GM10248 (cell line): ENCODE measurements around the gene PAX7.

ENCODE experiments used
- CTCF ChIA-PET: fragments of 300-600 bp; sonication (Branson Sonifier 250); formaldehyde crosslinking; extraction: SDS; loops from one replicate; lab custom pipeline; 2021; ENCODE audit warnings: antibody characterized with exemption; lab: Yijun Ruan, JAX
- POLR2A ChIA-PET: fragments of 350-650 bp; sonication (Branson Sonifier 250); formaldehyde crosslinking; extraction: SDS; loops from one replicate; lab custom pipeline; 2020; ENCODE audit warnings: antibody characterized with exemption; lab: Yijun Ruan, JAX
- DNase-seq: peaks from one replicate; pipeline ENCODE4 v3.0.0; 2012; ENCODE audit errors: extremely low spot score
- TF ChIP-seq, protein P1 (sequence below): IDR thresholded peaks from 2 replicates; pipeline ENCODE4 v1.5.1; 2012; ENCODE audit warnings: mild to moderate bottlenecking, low read depth; ENCODE audit errors: extremely low read depth, missing control alignments, control extremely low read depth

PAX7 gene

GRCh38 chr1:18776777-18777176 is 146.1 kb downstream of the PAX7 start:
- DNase-seq, result no peak
- TF ChIP-seq, protein P1, sequence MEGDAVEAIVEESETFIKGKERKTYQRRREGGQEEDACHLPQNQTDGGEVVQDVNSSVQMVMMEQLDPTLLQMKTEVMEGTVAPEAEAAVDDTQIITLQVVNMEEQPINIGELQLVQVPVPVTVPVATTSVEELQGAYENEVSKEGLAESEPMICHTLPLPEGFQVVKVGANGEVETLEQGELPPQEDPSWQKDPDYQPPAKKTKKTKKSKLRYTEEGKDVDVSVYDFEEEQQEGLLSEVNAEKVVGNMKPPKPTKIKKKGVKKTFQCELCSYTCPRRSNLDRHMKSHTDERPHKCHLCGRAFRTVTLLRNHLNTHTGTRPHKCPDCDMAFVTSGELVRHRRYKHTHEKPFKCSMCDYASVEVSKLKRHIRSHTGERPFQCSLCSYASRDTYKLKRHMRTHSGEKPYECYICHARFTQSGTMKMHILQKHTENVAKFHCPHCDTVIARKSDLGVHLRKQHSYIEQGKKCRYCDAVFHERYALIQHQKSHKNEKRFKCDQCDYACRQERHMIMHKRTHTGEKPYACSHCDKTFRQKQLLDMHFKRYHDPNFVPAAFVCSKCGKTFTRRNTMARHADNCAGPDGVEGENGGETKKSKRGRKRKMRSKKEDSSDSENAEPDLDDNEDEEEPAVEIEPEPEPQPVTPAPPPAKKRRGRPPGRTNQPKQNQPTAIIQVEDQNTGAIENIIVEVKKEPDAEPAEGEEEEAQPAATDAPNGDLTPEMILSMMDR, result no peak
- ChIA-PET CTCF (no interaction called here), POLR2A (no interaction called here)

DNA sequence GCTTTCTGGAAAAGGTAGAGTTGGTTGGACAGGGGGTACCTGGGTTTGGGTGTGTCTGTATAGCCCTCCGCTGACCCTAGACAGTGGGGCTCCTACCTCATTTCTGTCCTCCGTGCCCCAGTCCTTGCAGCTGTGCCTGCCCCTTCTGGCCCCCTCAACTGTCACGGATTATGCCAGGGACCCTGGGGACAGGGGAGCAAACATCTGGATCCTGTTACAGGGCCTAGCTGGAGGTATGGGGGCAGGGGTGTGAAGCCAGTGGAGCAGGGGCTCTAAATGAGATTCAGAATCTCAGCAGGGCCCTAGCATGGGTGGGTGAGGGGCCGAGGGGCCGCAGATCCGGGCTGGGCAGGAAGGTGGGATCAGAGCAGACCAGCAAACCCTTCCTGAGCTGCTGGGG is 147.8 kb downstream of the PAX7 start:
- ChIA-PET CTCF (no interaction called here), POLR2A (no interaction called here)
- no peak for DNase-seq
- TF ChIP-seq, protein P1, result no peak

DNA sequence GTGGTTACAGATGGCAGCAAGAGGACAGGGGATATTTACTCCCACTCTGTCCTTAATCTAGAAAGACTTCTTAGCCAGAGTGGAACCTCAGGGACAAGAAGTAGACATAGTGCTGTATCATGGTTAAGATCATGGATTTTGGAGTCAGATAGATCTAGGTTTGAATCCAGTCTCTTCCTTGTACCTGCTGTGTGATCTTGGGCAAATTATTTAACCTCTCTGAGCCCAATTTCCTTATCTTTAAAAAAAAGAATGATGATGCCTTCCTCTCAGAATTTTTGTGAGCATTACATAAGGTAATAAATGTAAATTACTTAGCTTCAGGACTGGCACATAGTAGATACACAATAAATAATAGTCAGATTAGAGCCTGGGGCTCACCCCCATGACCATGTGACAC is 150.4 kb downstream of the PAX7 start:
- ChIA-PET CTCF (no interaction called here), POLR2A (no interaction called here)
- TF ChIP-seq, protein P1, result no peak
- no peak for DNase-seq

DNA sequence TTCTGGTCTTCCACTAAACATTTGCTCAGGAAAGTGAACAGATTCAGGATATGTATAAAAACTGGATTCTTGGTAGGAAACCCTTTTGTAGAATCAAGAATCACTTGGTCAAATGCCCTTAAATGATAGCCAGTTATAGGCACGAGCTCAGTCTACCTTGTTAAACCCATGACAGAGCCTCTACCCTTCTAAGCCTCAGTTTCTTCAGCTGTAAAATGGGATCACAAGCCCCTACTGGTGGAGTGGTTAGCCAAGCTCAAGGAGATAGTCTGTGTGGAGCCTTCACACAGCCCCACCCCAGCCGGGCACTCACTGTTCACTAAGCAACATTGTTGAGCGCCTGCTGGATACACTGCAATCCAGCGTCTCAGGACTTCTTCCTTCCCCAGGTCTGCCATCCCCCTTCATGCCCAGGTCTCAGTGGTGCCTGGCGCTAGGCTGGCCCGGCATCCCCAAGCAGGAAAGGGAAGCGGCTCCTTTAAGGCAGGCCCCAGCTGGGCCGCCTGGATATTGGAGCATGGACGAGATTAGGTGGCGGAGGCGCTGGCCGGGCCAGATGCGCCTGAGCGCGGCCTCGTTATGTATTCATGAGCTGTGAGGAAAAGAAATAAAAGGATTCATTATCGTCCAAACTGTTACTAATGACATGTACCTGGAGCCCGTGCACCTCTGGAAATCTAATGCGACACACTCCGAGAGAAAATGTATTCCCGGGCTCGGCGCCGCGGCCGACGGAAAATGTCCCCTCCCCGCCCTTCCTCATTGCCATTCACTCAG is 153.2 kb downstream of the PAX7 start:
- TF ChIP-seq, protein P1, result no peak
- ChIA-PET CTCF (interaction anchor here (1.2 kb wide), 1 partner anchor 187 kb away, joined by 3 read pairs; no protein-coding TSS in a partner anchor), POLR2A (no interaction called here)

GRCh38 chr1:18784482-18784831 is 153.8 kb downstream of the PAX7 start:
- ChIA-PET CTCF (interaction anchor here (1.2 kb wide), 1 partner anchor 187 kb away, joined by 3 read pairs; no protein-coding TSS in a partner anchor), POLR2A (no interaction called here)
- TF ChIP-seq, protein P1, result no peak
- DNase-seq, result no peak

More for the DNA sequence above, 153.2 kb downstream of the PAX7 start:
- no peak for DNase-seq

GRCh38 chr1:18786149-18786548 is 155.5 kb downstream of the PAX7 start:
- no peak for DNase-seq
- CTCF ChIA-PET, result no interaction called here
- TF ChIP-seq, protein P1, result no peak
- POLR2A ChIA-PET, result no interaction called here
